HG02943 (cell line): ENCODE measurements around the gene EPOP.

Source experiments
- ATAC-seq: cut with Tn5 transposase; IDR thresholded peaks from one replicate; pipeline ENCODE4 v1.9.1; 2021; ENCODE audit warnings: mild to moderate bottlenecking, low read depth, moderate library complexity; ENCODE audit not compliant: unreplicated experiment

The EPOP gene

GRCh38 chr17:38676706-38677504 lies 2.1 kb upstream of the EPOP start:
- no peak for ATAC-seq

- ATAC-seq = no peak
These were observed 576 bp downstream of the EPOP start for GRCh38 chr17:38674014-38674748.

- no peak for ATAC-seq
These were observed 1.1 kb downstream of the EPOP start for GRCh38 chr17:38673707-38674013.

- no peak for ATAC-seq
These were observed 1.7 kb downstream of the EPOP start for GRCh38 chr17:38672788-38673706.

GRCh38 chr17:38671939-38672720 lies 2.6 kb downstream of the EPOP start:
- no peak for ATAC-seq

- ATAC-seq = no peak
These were observed 5.2 kb downstream of the EPOP start for GRCh38 chr17:38669520-38669919.

- no peak for ATAC-seq
These were observed 7.0 kb downstream of the EPOP start for GRCh38 chr17:38667787-38668122.

- ATAC-seq = no peak
These were observed 7.5 kb downstream of the EPOP start for GRCh38 chr17:38667099-38667786.

- no peak for ATAC-seq
These were observed 10.7 kb downstream of the EPOP start for GRCh38 chr17:38663964-38664644.

- no peak for ATAC-seq
These were observed 11.5 kb downstream of the EPOP start for GRCh38 chr17:38663125-38663751.

GRCh38 chr17:38660097-38661025 lies 14.4 kb downstream of the EPOP start:
- no peak for ATAC-seq

- ATAC-seq = no peak
These were observed 15.3 kb downstream of the EPOP start for GRCh38 chr17:38659415-38659814.

GRCh38 chr17:38658741-38659345 lies 15.9 kb downstream of the EPOP start:
- no peak for ATAC-seq

GRCh38 chr17:38657824-38658740 lies 16.7 kb downstream of the EPOP start:
- ATAC-seq = no peak

GRCh38 chr17:38656959-38657823 lies 17.6 kb downstream of the EPOP start:
- ATAC-seq = no peak
